H1 (cell line): ENCODE measurements around the gene SLC22A2. TPM values are rescaled to one million over a fixed set of nuclear protein-coding genes. Genes with fewer than 3 reads are reported as not detected.

ENCODE experiments used
- CHD7 ChIP-seq: fragments of 300-600 bp; sonication (generic); IDR thresholded peaks from 2 replicates; pipeline ENCODE4 v1.7.1; 2012; ENCODE audit warnings: low read length, moderate library complexity, mild to moderate bottlenecking, inconsistent platforms; ENCODE audit not compliant: insufficient replicate concordance
- NRF1 ChIP-seq: IDR thresholded peaks from 2 replicates; pipeline ENCODE4 v1.6.1; 2011; ENCODE audit warnings: mild to moderate bottlenecking, low read depth, low read length, improper control_type of control experiment
- polyA plus RNA-seq, 7 experiments: library from polyadenylated mRNA; depleted of rRNA in 3 of 7; stranded (reverse) in 5 of 7; unstranded in 2 of 7; fragments of >200 nt in 5 of 7; fragments of 200-250 nt in 2 of 7; gene quantifications; 1 replicate in 5 of 7; 2 replicates in 1 of 7; 4 replicates in 1 of 7; pipeline versions ENCODE4 v1.2.1 to v1.2.3, GENCODE V29; 2011 to 2013; ENCODE audit warnings: missing spikeins in 2 of 7, mixed read lengths in 2 of 7
- total RNA-seq: library from RNA; stranded (reverse); fragmentation: NEBNext Ultra II Directional; extraction: Animal tissue kit (Norgen Biotek cat#: 25700); gene quantifications from 2 replicates; pipeline ENCODE4 v1.2.1, GENCODE V29; 2021

Gene SLC22A2
- total and polyA plus RNA-seq, 2 of the 8 experiments (the other 6 are each of a cell fraction or from before 2014, with no cell fraction given) = 0.23 to 1.4 TPM

- TF ChIP-seq NRF1 (no peak), CHD7 (no peak)
Measured at GRCh38 chr6:160259143-160259425, 463 bp upstream of the SLC22A2 start (continued).
